Activated CD4-positive, alpha-beta T cell treated with anti-CD3 and anti-CD28 coated beads, Interleukin-2, Interleukin-4, amounts not matched to agents 100 ng/mL and 50 ng/mL, durations not matched to agents 16 hours and 8 hours (primary cell): ENCODE data around the gene PAIP2.

Source experiments
- DNase-seq: peaks from one replicate; pipeline ENCODE4 v3.0.0-alpha.2; 2020; ENCODE audit warnings: low spot score

PAIP2 gene

DNA sequence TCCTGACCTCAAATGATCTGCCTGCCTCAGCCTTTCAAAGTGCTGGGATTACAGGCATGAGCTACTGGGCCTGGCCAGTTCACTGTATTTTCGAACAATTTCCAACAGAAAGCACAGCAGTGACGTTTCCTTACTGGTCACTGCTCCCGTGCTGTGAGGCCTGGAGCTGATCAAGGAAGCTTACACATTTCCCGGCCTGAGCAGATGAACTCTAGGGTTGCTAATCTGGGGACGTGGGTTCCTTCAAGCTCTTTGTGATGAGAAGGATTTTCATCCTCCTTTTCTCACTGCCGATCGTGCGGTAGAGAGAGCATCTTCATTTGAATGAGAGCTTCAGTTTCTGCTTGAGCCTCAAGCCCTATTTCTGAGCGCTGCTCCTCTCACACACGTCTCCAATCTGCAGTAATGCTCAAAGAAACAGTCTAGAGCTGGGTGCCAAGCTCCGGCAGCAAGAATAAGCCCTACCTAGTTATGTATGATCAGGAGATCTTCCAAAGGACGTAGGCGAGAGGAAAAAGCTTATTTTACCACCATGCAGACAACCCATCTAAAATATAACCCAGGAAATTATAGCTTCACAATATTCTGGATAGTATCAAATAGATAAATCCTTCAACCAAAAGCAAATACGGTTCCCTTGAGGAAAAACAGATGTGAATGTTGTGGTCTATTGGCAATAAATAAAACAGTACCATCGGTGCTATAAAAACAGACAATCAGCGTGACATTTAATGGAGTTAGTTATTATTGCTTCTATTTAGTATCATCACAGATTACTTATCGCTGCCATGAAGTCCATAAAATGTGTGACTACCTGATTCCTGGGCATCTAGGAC, 69.6 kb downstream of the PAIP2 start:
- no peak for DNase-seq

DNA sequence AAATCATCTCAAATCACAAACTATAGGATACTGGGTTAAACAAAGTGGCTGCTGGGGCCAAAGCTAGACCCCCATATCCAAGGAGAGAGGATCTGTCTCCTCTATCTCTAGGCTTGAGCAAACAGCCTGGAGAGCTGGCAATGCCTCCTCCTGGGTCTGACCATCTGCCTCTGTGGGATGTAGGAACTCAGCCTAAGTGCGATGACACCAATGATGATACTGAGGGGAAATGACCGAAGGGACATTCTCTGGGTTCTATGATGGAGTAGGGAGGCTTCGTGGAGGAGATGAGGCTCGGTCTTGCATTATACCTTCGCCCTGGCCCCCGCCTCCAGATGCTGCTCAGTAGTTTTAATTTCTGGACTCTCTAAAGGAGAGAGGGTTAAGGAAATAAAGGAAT, 71.5 kb downstream of the PAIP2 start:
- DNase-seq, result no peak

DNA sequence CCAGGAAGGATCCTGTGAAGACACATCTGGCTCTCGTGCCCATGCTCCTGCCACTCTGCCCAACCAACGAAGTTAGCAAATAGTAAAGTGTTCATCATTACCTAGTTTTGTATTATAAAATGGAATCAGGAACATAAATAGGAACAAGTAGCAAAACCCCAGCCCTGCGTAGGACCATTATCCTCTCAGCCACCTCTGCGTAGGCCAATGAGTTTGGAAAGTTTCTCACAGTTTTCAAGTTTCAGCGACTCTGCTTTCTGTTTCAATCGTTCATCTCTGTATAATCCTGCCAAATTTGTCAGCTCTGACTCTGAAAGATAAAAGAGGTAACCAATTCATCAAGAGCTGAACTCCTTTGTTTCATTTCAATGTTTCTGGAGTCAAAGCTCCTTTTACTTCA, 72.3 kb downstream of the PAIP2 start:
- no peak for DNase-seq

DNA sequence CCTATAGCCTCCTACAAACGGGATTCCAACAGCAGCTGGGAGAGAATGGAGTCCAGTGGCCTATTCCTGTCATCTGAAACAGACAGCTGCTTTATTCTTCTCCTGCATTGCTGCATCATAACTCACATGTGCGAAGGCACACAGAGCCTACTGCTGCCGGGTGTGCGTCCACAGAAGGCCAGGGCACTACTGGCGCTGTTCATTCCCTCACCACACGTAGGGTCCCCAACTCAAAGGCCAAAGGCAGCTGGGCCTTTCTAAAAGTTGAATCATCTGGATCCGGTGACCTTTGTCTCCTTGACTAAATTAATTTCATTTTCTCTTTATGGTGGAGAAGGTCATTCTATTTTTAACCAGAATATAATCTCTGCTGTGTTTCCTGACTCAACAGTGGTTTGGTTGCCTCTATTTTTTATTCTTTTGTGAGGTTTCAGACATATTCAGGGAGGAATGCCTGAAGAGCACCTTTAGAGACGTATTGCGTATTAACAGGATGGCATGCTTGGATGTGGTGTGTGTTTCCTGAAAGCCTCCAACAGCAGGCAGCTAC, 73.0 kb downstream of the PAIP2 start:
- DNase-seq, result no peak

DNA sequence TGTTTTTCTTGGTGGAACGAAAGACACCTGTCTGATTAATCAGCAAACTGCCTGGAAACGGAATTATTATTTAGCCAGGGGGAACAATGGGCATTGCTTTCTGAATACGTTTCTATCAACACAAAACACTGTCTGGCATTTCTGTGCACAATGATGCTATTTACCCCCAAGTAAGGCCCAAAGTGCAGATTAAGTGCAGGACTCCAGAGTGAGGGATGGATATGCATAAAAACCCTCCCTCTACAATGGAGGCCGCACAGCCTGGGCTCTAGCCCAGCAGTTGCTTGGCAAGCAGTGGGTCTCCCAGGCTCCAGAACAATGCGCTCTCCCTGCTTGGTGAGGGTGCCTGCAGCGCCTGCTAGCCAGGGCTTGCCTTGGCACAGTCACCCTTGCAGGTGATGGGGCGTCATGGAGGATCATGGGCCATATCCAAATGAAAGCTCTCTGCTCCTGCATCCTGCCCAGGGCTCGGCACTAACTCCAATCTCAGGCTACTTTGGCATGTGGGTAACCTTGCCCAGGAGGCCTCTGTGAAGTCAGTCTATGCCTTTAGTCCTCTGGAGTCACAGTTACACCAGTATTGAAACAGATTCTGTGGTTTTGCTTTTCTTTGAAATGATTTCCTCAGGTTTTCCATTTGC, 73.7 kb downstream of the PAIP2 start:
- peak; percentile 81 for DNase-seq

DNA sequence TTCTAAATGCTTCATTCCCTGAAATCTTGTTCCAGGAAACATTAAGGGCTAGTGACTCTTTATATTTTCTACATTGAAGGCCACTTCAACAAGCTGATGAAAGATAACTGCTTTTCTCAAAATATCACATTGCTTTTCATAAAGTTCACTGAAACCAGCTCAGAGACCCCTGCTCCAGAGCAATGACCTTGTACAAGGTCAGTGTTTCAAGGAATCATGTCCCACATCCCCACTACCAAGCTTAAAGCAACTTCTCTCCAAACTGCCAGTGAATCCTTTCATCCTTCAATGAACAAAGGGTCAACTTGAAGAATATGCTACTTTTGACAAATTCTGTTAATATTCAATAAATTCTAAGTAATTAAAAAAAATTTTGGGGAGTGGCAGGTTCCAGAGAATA, 74.2 kb downstream of the PAIP2 start:
- no peak for DNase-seq

DNA sequence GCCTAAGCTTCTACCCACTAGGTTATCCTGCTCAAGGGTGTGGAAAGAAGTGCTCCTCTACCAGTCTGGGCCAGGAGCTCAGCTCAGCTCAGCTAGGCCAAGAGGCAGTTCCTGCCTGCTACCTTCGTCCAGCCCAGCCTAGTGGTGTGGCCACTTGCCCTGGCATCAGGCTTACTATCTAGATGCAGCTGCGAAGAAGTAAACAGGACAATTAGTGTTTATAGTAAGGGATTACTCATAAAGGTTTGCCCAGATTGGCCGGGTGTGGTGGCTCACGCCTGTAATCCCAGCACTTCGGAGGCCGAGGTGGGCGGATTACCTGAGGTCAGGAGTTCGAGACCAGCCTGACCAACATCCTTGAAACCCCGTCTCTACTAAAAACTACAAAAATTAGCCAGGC, 75.0 kb downstream of the PAIP2 start:
- DNase-seq, result no peak

DNA sequence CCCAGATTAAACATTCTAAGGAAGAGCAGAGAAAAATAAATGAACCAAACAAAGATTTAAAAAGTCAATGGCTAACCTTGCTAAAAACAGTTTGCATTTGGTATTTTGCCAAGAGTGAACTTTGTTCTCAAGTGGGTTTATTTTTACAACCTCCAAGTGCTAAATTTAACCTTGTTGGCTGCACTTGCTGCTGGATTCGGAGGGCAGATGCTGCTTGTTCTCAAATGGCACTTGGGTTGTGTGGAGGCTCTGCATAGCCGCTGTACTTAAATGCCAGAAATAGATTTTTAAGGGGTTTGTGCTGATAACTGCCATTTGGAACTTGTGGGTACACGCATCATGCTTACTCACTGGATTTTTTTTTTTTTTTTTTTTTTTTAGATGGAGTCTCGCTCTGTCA, 75.6 kb downstream of the PAIP2 start:
- no peak for DNase-seq

DNA sequence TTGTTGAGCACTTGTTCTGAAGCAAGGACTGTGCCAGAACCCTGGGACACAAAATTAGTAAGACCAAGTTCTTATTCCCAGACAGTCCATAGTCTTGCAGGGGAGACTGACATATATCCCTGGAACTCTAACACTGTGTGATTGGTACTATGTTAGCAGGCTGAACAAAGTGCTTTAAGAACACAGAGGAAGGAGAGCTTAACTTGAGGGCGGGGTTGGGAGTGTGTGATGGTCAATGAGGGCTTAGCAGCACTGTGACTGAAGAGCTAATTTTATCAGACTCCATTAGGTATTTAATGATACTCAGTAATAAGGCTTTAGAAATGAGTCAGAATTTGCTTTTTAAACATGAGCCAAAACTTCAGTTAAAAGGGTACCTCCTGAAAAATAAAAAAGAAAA, 77.1 kb downstream of the PAIP2 start:
- no peak for DNase-seq
